Glomerular visceral epithelial cell (primary cell): ENCODE data around the gene GRID2.

Source experiments
- DNase-seq: peaks from one replicate; pipeline ENCODE4 v3.0.0-alpha.2; 2016; ENCODE audit errors: extremely low spot score

GRID2 gene

GRCh38 chr4:93502991-93503390 is 1199.2 kb downstream of the GRID2 start:
- no peak for DNase-seq

GRCh38 chr4:93513851-93514250 is 1210.1 kb downstream of the GRID2 start:
- no peak for DNase-seq

GRCh38 chr4:93515208-93515607 is 1211.4 kb downstream of the GRID2 start:
- DNase-seq: no peak

GRCh38 chr4:93529692-93530372 is 1226.1 kb downstream of the GRID2 start:
- no peak for DNase-seq

GRCh38 chr4:93532234-93532633 is 1228.5 kb downstream of the GRID2 start:
- no peak for DNase-seq

GRCh38 chr4:93540562-93540961 is 1236.8 kb downstream of the GRID2 start:
- no peak for DNase-seq

- DNase-seq: no peak
Measured at GRCh38 chr4:93561842-93562241, 1258.1 kb downstream of the GRID2 start.

- no peak for DNase-seq
Measured at GRCh38 chr4:93568758-93569157, 1265.0 kb downstream of the GRID2 start.

- no peak for DNase-seq
Measured at GRCh38 chr4:93573285-93573684, 1269.5 kb downstream of the GRID2 start.

GRCh38 chr4:93578942-93579341 is 1275.2 kb downstream of the GRID2 start:
- no peak for DNase-seq

GRCh38 chr4:93605163-93605562 is 1301.4 kb downstream of the GRID2 start:
- DNase-seq: no peak

- DNase-seq: no peak
Measured at GRCh38 chr4:93617606-93618005, 1313.8 kb downstream of the GRID2 start.

- DNase-seq: no peak
Measured at GRCh38 chr4:93633721-93634120, 1330.0 kb downstream of the GRID2 start.

GRCh38 chr4:93635943-93636342 is 1332.2 kb downstream of the GRID2 start:
- no peak for DNase-seq

GRCh38 chr4:93645120-93645519 is 1341.4 kb downstream of the GRID2 start:
- DNase-seq: no peak

GRCh38 chr4:93646233-93646930 is 1342.6 kb downstream of the GRID2 start:
- DNase-seq: peak; percentile 21

- DNase-seq: no peak
Measured at GRCh38 chr4:93648258-93648657, 1344.5 kb downstream of the GRID2 start.

GRCh38 chr4:93649828-93650227 is 1346.1 kb downstream of the GRID2 start:
- no peak for DNase-seq

- DNase-seq: no peak
Measured at GRCh38 chr4:93654211-93654610, 1350.4 kb downstream of the GRID2 start.

GRCh38 chr4:93657527-93657926 is 1353.8 kb downstream of the GRID2 start:
- DNase-seq: no peak

GRCh38 chr4:93658443-93658842 is 1354.7 kb downstream of the GRID2 start:
- peak; percentile 4 for DNase-seq

GRCh38 chr4:93659629-93660028 is 1355.9 kb downstream of the GRID2 start:
- peak; percentile 24 for DNase-seq

- DNase-seq: no peak
Measured at GRCh38 chr4:93660036-93660435, 1356.3 kb downstream of the GRID2 start.

GRCh38 chr4:93670434-93670833 is 1366.7 kb downstream of the GRID2 start:
- DNase-seq: no peak
